Loucy (cell line): ENCODE results near the gene KCTD13.

Experiments
- CTCF ChIP-seq: fragments of 200-600 bp; sonication (generic); conservative IDR thresholded peaks from 2 replicates; pipeline ENCODE4 v1.5.1; 2014; ENCODE audit warnings: mild to moderate bottlenecking, antibody characterized with exemption, low read length
- EZH2phosphoT487 ChIP-seq: fragments of 200-600 bp; IDR thresholded peaks from 2 replicates; pipeline ENCODE4 v1.6.1; 2018; ENCODE audit warnings: antibody characterized with exemption, mild to moderate bottlenecking, moderate library complexity, borderline replicate concordance

GRCh38 chr16:29972500-29972899 lies 46.5 kb upstream of the KCTD13 start:
- no peak for TF ChIP-seq CTCF
- TF ChIP-seq EZH2phosphoT487: no peak
